ENCODE results near the gene SLC4A4. TPM values are rescaled to one million over a fixed set of nuclear protein-coding genes. Genes with fewer than 3 reads are reported as not detected.

Gene SLC4A4
- total RNA-seq, 1 donor from 2014 or later, result 3.0 TPM

- peak; percentile 45 for FAIRE-seq
- peak; percentile 52 for DNase-seq (ENCODE audit: low read depth)
These were observed 73.2 kb downstream of the SLC4A4 start for GRCh38 chr4:71411981-71412380.

GRCh38 chr4:71415491-71415890, 76.7 kb downstream of the SLC4A4 start:
- no peak overlapping the region for H3K4me3 ChIP-seq (ENCODE audit: insufficient read depth, low read depth, low read length)
- H3K4me2 ChIP-seq (ENCODE audit: low read length), result peak overlapping the region; percentile 38
- H2AFZ ChIP-seq (ENCODE audit: low read depth, low read length), result no peak overlapping the region
- Mint-ChIP-seq H3K4me3 (ENCODE audit: unreplicated experiment) (no peak overlapping the region), H3K27me3 (ENCODE audit: low read depth, unreplicated experiment) (no peaks in the 10 kb centered on the region), H3K9me3 (ENCODE audit: unreplicated experiment) (peaks cover 6% of the 10 kb centered on the region), H3K36me3 (ENCODE audit: low read depth, unreplicated experiment) (no peaks in the 10 kb centered on the region), H3K4me1 (ENCODE audit: low read depth, unreplicated experiment) (peaks cover 3% of the 10 kb centered on the region), H3K27ac (ENCODE audit: unreplicated experiment) (no peak overlapping the region)
- no peaks in the 10 kb centered on the region for H3K9me3 ChIP-seq (ENCODE audit: insufficient read depth, low read depth, low read length)
- no peak overlapping the region for H3K27ac ChIP-seq (ENCODE audit: low read depth, low read length)
- H3K79me2 ChIP-seq (ENCODE audit: insufficient read depth, low read length), result no peaks in the 10 kb centered on the region
- DNase-seq (ENCODE audit: low read depth) (peak; percentile 30), FAIRE-seq (peak; percentile 80)
- no peaks in the 10 kb centered on the region for H3K36me3 ChIP-seq (ENCODE audit: insufficient read depth, low read length)
- no peaks in the 10 kb centered on the region for H3K4me1 ChIP-seq (ENCODE audit: insufficient read depth, low read length)
- no peaks in the 10 kb centered on the region for H4K20me1 ChIP-seq (ENCODE audit: insufficient read depth, low read length)
- H3K27me3 ChIP-seq (ENCODE audit: insufficient read depth, low read length), result no peaks in the 10 kb centered on the region
- no peak overlapping the region for H3K9ac ChIP-seq (ENCODE audit: low read length)
- TF ChIP-seq CTCF (IDR thresholded peaks at IDR 0.05; ENCODE audit: insufficient read depth, low read depth, low read length), result no peak
- no peak for TF ChIP-seq EZH2 (IDR thresholded peaks at IDR 0.05; ENCODE audit: insufficient read depth, low read length)

More at GRCh38 chr4:71411981-71412380, 73.2 kb downstream of the SLC4A4 start:
- Mint-ChIP-seq H3K27ac (ENCODE audit: unreplicated experiment) (no peak overlapping the region), H3K9me3 (ENCODE audit: unreplicated experiment) (peaks cover 7% of the 10 kb centered on the region), H3K4me1 (ENCODE audit: low read depth, unreplicated experiment) (peaks cover 3% of the 10 kb centered on the region), H3K27me3 (ENCODE audit: low read depth, unreplicated experiment) (no peaks in the 10 kb centered on the region), H3K4me3 (ENCODE audit: unreplicated experiment) (no peak overlapping the region), H3K36me3 (ENCODE audit: low read depth, unreplicated experiment) (no peaks in the 10 kb centered on the region)
- H3K4me1 ChIP-seq (ENCODE audit: insufficient read depth, low read length), result no peaks in the 10 kb centered on the region
- H2AFZ ChIP-seq (ENCODE audit: low read depth, low read length), result no peak overlapping the region
- no peak overlapping the region for H3K4me3 ChIP-seq (ENCODE audit: insufficient read depth, low read depth, low read length)
- H3K4me2 ChIP-seq (ENCODE audit: low read length), result no peak overlapping the region
- no peaks in the 10 kb centered on the region for H4K20me1 ChIP-seq (ENCODE audit: insufficient read depth, low read length)
- no peaks in the 10 kb centered on the region for H3K36me3 ChIP-seq (ENCODE audit: insufficient read depth, low read length)
- H3K9ac ChIP-seq (ENCODE audit: low read length), result no peak overlapping the region
- no peak for TF ChIP-seq CTCF (IDR thresholded peaks at IDR 0.05; ENCODE audit: insufficient read depth, low read depth, low read length)
- TF ChIP-seq EZH2 (IDR thresholded peaks at IDR 0.05; ENCODE audit: insufficient read depth, low read length), result no peak
- no peak overlapping the region for H3K27ac ChIP-seq (ENCODE audit: low read depth, low read length)
- no peaks in the 10 kb centered on the region for H3K79me2 ChIP-seq (ENCODE audit: insufficient read depth, low read length)
- H3K27me3 ChIP-seq (ENCODE audit: insufficient read depth, low read length), result no peaks in the 10 kb centered on the region
- H3K9me3 ChIP-seq (ENCODE audit: insufficient read depth, low read depth, low read length), result no peaks in the 10 kb centered on the region

GRCh38 chr4:71417150-71417549, 78.3 kb downstream of the SLC4A4 start:
- Histone ChIP-seq H3K4me1 (ENCODE audit: insufficient read depth, low read length) (no peaks in the 10 kb centered on the region), H3K9me3 (ENCODE audit: insufficient read depth, low read depth, low read length) (no peaks in the 10 kb centered on the region), H3K79me2 (ENCODE audit: insufficient read depth, low read length) (no peaks in the 10 kb centered on the region), H4K20me1 (ENCODE audit: insufficient read depth, low read length) (no peaks in the 10 kb centered on the region), H3K27ac (ENCODE audit: low read depth, low read length) (no peak overlapping the region), H3K4me2 (ENCODE audit: low read length) (no peak overlapping the region), H3K27me3 (ENCODE audit: insufficient read depth, low read length) (no peaks in the 10 kb centered on the region), H3K36me3 (ENCODE audit: insufficient read depth, low read length) (no peaks in the 10 kb centered on the region), H3K4me3 (ENCODE audit: insufficient read depth, low read depth, low read length) (no peak overlapping the region), H3K9ac (ENCODE audit: low read length) (no peak overlapping the region), H2AFZ (ENCODE audit: low read depth, low read length) (no peak overlapping the region)
- Mint-ChIP-seq H3K4me3 (ENCODE audit: unreplicated experiment) (no peak overlapping the region), H3K27ac (ENCODE audit: unreplicated experiment) (no peak overlapping the region), H3K9me3 (ENCODE audit: unreplicated experiment) (peaks cover 6% of the 10 kb centered on the region), H3K4me1 (ENCODE audit: low read depth, unreplicated experiment) (no peaks in the 10 kb centered on the region), H3K27me3 (ENCODE audit: low read depth, unreplicated experiment) (no peaks in the 10 kb centered on the region), H3K36me3 (ENCODE audit: low read depth, unreplicated experiment) (no peaks in the 10 kb centered on the region)
- FAIRE-seq (no peak), DNase-seq (ENCODE audit: low read depth) (no peak)
- TF ChIP-seq EZH2 (IDR thresholded peaks at IDR 0.05; ENCODE audit: insufficient read depth, low read length) (no peak), CTCF (IDR thresholded peaks at IDR 0.05; ENCODE audit: insufficient read depth, low read depth, low read length) (no peak)
